HAP-1 (cell line): ENCODE data around the gene PDE3A.

ENCODE experiments used
- DNase-seq, 2 experiments: peaks; one replicate each; pipeline ENCODE4 v3.0.0-alpha.2; 2016 to 2020; ENCODE audit warnings: low spot score in 2 of 2
- H3K27me3 ChIP-seq: fragments of 250-450 bp; sonication (Bioruptor Pico); 2 replicates; pipeline ENCODE4 v1.5.1; 2020; ENCODE audit warnings: low read depth, mild to moderate bottlenecking, moderate library complexity
- H3K36me3 ChIP-seq: fragments of 250-450 bp; sonication (Bioruptor Pico); replicated peaks from 2 replicates; pipeline ENCODE4 v1.5.1; 2020; ENCODE audit warnings: mild to moderate bottlenecking
- H3K4me1 ChIP-seq: fragments of 250-450 bp; sonication (Bioruptor Pico); 2 replicates; pipeline ENCODE4 v1.5.1; 2020; ENCODE audit warnings: mild to moderate bottlenecking
- H3K4me3 ChIP-seq: fragments of 250-450 bp; sonication (Bioruptor Pico); 2 replicates; pipeline ENCODE4 v1.5.1; 2020; ENCODE audit warnings: mild to moderate bottlenecking, moderate library complexity
- H3K9me3 ChIP-seq: fragments of 250-450 bp; sonication (Bioruptor Pico); 2 replicates; pipeline ENCODE4 v1.5.1; 2020; ENCODE audit warnings: mild to moderate bottlenecking, moderate library complexity
- in situ Hi-C: fragments of 300-500 bp; cut with MboI; formaldehyde crosslinking; loops from 3 replicates; pipeline ENCODE4 v1.14.3; 2020; ENCODE audit warnings: low sequenced_read_pairs, inconsistent platforms, mixed read lengths

Gene PDE3A

DNA sequence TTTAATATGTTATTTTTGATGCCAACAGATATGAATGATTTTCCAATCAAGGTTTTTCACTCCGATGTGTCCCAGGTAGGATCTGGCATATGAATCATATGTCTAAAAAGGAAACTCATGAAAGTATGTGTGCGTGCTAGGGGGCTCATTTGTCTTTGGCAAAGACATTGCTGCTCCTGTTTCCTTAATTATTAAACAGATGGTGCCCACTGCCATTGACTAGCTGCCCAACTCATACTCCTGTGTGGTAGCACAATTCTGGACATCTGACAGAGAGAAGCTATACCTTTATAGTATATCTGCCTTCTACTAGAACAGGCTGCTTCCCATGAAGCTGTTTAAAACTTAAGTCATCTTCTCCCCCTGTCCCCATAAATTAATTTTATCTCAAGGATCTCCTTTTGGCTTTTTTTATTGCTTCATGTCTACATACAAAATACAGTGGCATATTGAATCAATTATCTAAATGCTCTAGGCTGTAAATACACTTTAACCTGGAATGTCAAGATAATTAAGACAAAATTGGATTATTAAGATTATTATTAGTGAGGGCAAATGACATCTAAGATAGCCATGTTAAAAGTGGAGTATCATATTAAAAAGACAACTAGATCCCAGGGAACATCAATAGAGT, 1.4 kb upstream of the PDE3A start:
- in situ Hi-C loops, result no loop called here
- no peak for DNase-seq
- no peaks in the 10 kb centered on the region for H3K9me3 ChIP-seq
- H3K27me3 ChIP-seq, result peaks cover 49% of the 10 kb centered on the region
- no peaks in the 10 kb centered on the region for H3K4me1 ChIP-seq
- H3K4me3 ChIP-seq, result no peak overlapping the region
- H3K36me3 ChIP-seq, result no peaks in the 10 kb centered on the region

DNA sequence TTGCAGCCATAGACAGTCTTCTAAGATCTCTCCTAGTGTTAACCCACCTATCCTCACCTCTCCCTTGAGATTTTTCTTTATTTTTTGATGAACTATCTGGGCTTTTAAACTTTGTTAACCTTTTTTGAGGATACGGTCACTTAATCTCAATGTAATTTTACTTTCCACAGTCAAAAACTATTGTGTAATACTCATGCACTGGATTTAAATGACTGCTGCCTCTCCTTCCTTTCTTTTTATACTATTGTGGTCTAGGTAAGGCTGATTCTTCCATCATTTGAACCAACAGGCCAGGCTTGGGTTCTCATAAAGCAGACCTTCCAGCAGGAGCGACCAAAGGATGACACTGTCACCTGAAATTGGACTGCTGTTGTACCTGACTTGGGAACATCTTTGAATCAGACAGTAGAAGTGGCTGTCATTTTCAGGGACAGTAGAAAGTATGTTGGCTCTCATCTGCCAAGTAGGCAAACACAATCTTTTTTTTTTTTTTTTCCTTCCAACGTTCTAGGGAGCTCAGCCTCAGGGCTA, 689 bp upstream of the PDE3A start:
- H3K4me3 ChIP-seq, result no peak overlapping the region; the same call in 1 of the 2 replicates
- in situ Hi-C loops, result no loop called here
- no peak for DNase-seq
- H3K9me3 ChIP-seq, result no peaks in the 10 kb centered on the region
- no peaks in the 10 kb centered on the region for H3K36me3 ChIP-seq
- no peaks in the 10 kb centered on the region for H3K4me1 ChIP-seq
- H3K27me3 ChIP-seq, result peaks cover 55% of the 10 kb centered on the region

DNA sequence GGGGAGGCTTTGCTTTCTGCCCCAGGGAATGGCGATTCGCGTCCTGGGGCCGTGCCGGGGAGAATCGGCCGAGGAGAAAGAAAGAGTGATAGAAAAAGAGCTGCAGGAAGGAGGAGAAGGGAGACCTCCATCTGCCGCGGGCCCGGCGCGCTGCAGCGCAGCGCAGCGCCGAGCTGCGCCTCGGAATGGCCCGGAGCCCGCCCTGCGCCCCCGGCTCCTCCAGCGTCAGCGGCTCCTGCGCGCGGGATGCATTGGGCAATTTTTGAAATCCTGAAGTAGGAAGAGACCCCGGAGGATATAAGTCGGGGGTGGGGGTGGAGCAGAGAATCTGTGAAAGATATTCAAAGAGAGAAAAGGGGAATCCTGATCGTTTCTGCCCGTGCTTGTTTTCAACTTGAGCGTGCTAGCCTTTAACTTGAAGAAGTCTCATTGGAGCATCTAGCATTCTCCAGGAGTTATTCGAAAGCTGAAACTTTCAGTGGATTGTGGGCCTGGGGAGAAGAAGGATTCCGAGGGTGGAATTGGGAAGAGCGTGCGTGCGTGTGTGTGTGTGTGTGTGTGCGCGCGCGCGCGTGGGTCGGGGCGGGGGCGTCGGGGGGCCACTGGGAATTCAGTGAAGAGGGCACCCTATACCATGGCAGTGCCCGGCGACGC, 441 bp downstream of the PDE3A start:
- Histone ChIP-seq H3K27me3 (peaks cover 61% of the 10 kb centered on the region), H3K4me3 (peak overlapping the region; percentile 30), H3K36me3 (no peaks in the 10 kb centered on the region), H3K9me3 (no peaks in the 10 kb centered on the region), H3K4me1 (no peaks in the 10 kb centered on the region)
- in situ Hi-C loops, result no loop called here
- peak; percentile 4 to 25 for DNase-seq

DNA sequence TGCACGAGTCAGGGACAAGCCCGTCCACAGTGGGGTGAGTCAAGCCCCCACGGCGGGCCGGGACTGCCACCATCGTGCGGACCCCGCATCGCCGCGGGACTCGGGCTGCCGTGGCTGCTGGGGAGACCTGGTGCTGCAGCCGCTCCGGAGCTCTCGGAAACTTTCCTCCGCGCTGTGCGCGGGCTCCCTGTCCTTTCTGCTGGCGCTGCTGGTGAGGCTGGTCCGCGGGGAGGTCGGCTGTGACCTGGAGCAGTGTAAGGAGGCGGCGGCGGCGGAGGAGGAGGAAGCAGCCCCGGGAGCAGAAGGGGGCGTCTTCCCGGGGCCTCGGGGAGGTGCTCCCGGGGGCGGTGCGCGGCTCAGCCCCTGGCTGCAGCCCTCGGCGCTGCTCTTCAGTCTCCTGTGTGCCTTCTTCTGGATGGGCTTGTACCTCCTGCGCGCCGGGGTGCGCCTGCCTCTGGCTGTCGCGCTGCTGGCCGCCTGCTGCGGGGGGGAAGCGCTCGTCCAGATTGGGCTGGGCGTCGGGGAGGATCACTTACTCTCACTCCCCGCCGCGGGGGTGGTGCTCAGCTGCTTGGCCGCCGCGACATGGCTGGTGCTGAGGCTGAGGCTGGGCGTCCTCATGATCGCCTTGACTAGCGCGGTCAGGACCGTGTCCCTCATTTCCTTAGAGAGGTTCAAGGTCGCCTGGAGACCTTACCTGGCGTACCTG, 1.1 kb downstream of the PDE3A start:
- Histone ChIP-seq H3K36me3 (no peaks in the 10 kb centered on the region), H3K9me3 (no peaks in the 10 kb centered on the region), H3K4me3 (peak overlapping the region; percentile 30), H3K27me3 (peaks cover 63% of the 10 kb centered on the region), H3K4me1 (no peaks in the 10 kb centered on the region)
- in situ Hi-C loops, result no loop called here
- peak; percentile 6 to 57 for DNase-seq

DNA sequence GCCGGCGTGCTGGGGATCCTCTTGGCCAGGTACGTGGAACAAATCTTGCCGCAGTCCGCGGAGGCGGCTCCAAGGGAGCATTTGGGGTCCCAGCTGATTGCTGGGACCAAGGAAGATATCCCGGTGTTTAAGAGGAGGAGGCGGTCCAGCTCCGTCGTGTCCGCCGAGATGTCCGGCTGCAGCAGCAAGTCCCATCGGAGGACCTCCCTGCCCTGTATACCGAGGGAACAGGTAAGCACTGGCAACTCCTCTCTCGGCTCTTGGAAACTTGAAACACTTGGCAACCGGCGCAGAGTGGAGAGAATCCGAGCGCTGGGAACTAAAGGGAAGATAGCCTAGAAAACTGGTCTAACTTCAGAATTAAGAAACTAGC, 1.7 kb downstream of the PDE3A start:
- peak overlapping the region; percentile 30 for H3K4me3 ChIP-seq
- peaks cover 67% of the 10 kb centered on the region for H3K27me3 ChIP-seq
- no peaks in the 10 kb centered on the region for H3K36me3 ChIP-seq
- in situ Hi-C loops, result no loop called here
- H3K4me1 ChIP-seq, result no peaks in the 10 kb centered on the region
- no peaks in the 10 kb centered on the region for H3K9me3 ChIP-seq
- DNase-seq, result no peak

DNA sequence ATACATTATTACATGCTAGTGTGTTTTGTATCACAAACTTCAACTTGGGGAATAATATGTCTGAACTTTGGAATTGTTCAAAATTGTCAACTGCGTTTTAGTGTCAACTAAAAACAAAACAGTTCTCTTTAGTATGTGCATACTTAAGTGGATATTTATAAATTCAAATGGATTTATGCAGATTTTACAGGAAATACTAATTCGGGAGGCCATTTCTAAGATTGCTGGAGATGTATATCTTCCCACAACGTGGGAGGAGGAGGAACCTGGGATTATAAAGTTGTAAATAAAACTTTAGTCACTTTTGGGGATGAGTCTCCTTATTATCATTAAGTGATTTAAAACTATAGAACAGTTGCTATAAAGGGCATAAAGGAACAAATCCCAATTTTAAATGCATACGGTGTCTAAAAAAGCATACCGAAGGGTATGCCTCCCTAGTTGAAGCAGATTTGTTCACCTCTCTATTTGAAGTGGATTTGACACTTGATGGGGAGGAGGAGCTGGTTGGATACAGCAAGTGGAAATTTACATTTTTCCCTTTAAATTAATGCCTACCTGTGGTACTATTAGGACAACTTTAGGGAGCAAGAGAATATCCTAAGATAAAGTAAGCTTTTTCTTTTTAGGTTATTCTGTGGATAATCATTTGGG, 2.7 kb downstream of the PDE3A start:
- no peak for DNase-seq
- H3K4me1 ChIP-seq, result no peaks in the 10 kb centered on the region
- H3K27me3 ChIP-seq, result peaks cover 65% of the 10 kb centered on the region
- H3K36me3 ChIP-seq, result no peaks in the 10 kb centered on the region
- H3K4me3 ChIP-seq, result no peak overlapping the region
- H3K9me3 ChIP-seq, result no peaks in the 10 kb centered on the region
- in situ Hi-C loops, result no loop called here

DNA sequence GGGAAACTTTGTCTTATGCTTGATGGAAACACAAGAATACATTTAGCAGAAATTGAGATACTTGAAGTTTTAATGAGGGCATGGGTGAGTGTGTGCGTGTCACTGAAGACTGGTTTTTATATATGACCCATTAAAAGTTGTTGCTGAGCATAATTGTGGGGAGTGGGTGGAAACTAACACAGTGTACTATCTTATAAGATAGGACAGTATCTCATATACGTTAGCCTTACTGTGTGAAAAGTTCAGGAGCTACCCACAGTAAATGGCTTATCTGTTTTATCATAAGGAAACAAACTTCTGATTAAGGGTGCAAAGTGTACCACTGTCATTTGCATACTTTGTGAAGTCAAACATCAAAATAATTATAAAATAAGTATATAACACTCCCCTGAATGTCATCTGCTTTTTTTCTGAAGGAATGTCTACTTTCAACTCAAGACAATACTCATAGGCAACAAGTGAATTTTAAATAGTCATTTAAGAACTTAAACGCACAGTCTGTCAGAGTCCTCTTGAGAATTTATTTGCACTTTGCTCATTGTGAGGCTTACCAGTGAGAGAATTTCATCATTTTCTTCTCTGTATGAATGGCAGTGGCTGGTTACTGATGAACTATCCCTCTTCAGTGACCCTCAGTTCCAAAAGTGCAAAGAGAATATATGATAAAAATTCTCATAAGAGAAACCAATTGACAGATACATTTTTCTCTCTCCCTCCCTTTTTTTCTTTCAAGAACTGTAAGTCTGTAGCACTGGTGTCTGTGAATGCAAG, 4.2 kb downstream of the PDE3A start:
- Histone ChIP-seq H3K9me3 (no peaks in the 10 kb centered on the region), H3K4me3 (no peak overlapping the region), H3K36me3 (no peaks in the 10 kb centered on the region), H3K27me3 (peaks cover 56% of the 10 kb centered on the region), H3K4me1 (no peaks in the 10 kb centered on the region)
- DNase-seq, result no peak
- in situ Hi-C loops, result no loop called here

DNA sequence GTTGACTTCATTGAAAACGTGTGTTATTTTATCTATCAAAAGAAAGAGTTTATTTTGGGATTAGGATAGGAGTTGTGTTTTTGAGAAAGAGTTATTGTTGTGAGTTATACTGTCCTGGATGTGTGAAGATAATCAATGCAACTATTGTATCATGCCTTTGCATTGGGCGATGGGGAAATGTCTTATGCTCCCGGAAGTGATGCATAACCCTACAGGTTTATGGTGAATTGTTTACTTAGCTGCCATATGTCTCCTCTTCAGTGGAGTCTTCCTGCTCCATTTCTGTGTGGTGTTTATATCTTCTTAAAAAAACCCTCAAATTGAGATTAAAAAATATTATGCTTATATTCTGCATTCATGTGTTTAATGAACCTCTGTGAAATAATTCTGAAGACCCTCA, 6.5 kb downstream of the PDE3A start:
- H3K4me3 ChIP-seq, result no peak overlapping the region
- in situ Hi-C loops, result no loop called here
- DNase-seq, result no peak
- H3K9me3 ChIP-seq, result no peaks in the 10 kb centered on the region
- H3K36me3 ChIP-seq, result no peaks in the 10 kb centered on the region
- H3K4me1 ChIP-seq, result no peaks in the 10 kb centered on the region
- H3K27me3 ChIP-seq, result peaks cover 45% of the 10 kb centered on the region

DNA sequence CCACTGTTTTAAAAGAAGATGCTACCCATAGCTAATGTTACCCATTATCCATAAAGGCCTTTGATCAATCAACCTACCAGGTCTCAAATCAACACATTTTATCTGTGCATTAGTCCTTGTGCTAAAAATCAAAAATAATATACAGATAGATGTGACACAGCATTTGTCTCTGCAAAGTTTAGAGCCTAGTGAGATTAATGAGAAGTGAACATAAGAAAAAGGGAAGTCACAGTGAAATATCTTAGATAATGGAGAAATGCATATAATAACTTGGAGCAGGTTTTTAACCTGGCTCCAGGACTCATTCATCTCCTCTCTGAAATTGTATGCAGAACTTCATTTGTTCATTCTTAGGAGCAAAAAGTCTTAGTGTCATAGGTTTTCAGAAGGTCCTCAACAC, 7.2 kb downstream of the PDE3A start:
- Histone ChIP-seq H3K9me3 (no peaks in the 10 kb centered on the region), H3K4me3 (no peak overlapping the region), H3K4me1 (no peaks in the 10 kb centered on the region), H3K36me3 (no peaks in the 10 kb centered on the region), H3K27me3 (peaks cover 39% of the 10 kb centered on the region)
- DNase-seq, result no peak
- in situ Hi-C loops, result no loop called here

DNA sequence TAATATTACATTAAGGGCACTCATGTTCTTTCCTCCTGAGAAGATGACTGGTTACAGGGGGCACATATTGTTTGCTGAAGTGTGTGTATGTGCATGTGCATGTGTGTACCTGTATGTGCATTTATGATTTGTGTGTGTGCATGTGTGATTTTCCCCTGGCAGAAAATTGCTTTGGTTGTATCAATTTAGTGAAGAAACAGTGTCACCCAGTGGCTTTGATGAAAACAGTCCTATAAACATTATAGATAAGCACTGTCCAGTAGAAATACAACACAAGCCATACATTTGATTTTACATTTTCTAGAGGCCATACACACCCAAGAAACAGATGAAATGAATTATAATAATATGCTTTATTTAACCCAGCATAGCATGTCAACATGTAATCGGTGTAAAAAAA, 8.6 kb downstream of the PDE3A start:
- in situ Hi-C loops, result no loop called here
- H3K4me3 ChIP-seq, result no peak overlapping the region

DNA sequence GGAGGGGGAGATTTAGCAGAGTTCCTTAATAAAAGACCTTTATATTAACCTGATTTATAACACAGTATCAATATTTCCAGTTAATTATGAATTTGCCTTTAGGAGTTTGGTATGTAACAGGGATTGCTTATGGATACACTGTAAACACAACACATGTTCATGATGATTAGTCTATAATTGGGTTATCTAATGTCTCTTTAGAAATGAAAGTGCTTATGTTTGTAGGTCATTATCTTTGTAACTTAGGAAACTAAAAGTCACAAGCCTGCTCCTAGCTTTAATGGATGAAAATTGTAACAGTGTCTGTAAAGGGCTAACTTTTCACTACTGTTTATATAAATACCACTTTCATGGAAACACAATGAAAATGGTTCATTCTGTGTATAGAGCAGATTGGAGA, 9.4 kb downstream of the PDE3A start:
- no peaks in the 10 kb centered on the region for H3K4me1 ChIP-seq
- H3K4me3 ChIP-seq, result no peak overlapping the region
- DNase-seq, result no peak
- in situ Hi-C loops, result no loop called here
- H3K36me3 ChIP-seq, result no peaks in the 10 kb centered on the region
- peaks cover 31% of the 10 kb centered on the region for H3K27me3 ChIP-seq
- no peaks in the 10 kb centered on the region for H3K9me3 ChIP-seq

More for the DNA sequence above, 8.6 kb downstream of the PDE3A start:
- no peaks in the 10 kb centered on the region for H3K4me1 ChIP-seq
- H3K9me3 ChIP-seq, result no peaks in the 10 kb centered on the region
- H3K36me3 ChIP-seq, result no peaks in the 10 kb centered on the region
- peaks cover 35% of the 10 kb centered on the region for H3K27me3 ChIP-seq
- DNase-seq, result peak in 1 of 2 experiments; percentile 42

DNA sequence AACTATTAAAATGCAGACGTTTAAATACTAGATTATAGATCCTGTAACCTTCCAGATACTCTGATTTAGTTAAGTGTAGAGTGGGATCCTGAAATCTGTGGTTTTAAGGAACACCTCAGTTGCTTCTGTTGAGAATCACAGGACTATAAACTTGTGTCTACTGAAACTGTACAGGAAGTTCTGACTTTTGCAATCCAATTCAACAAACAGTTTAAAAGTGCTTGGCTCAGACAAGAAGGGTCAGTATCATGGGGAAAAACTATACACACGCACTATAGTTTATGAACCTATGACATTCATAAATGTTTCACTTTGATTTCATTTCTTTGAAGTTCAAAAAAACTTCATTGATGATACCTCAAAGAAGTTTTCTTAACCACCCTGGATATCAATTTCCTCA, 13.8 kb downstream of the PDE3A start:
- H3K27me3 ChIP-seq, result peaks cover 15% of the 10 kb centered on the region
- no peaks in the 10 kb centered on the region for H3K9me3 ChIP-seq
- in situ Hi-C loops, result no loop called here
- no peaks in the 10 kb centered on the region for H3K36me3 ChIP-seq
- no peak overlapping the region for H3K4me3 ChIP-seq
- no peak for DNase-seq
- H3K4me1 ChIP-seq, result no peaks in the 10 kb centered on the region

DNA sequence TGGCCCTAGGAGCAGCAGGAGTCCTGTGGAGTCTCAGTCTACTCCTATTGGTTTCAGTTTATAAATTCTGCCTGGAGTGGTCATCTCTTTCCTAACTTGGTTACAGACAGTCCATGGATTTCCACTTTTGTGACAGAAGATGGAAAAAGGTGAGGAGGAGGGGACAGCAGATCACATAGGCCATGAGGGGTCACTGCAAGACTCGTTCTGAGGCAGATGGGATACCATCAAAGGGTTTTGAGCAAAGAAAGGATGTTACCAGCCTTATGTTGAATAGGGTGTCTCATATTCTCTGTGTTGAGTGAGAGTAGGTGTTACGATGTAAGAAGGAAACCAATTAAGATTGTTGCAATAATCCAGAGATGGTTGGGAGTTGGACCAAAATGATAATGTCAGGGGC, 15.3 kb downstream of the PDE3A start:
- Histone ChIP-seq H3K4me3 (no peak overlapping the region), H3K36me3 (no peaks in the 10 kb centered on the region), H3K27me3 (peaks cover 15% of the 10 kb centered on the region), H3K4me1 (no peaks in the 10 kb centered on the region), H3K9me3 (no peaks in the 10 kb centered on the region)
- no peak for DNase-seq
- in situ Hi-C loops, result no loop called here
